ENCODE data around the gene RAPH1.

Gene RAPH1

GRCh38 chr2:203347375-203347774 is 187.7 kb downstream of the RAPH1 start:
- FAIRE-seq, result no peak

- FAIRE-seq, result no peak
These were observed 188.5 kb downstream of the RAPH1 start for GRCh38 chr2:203346612-203347011.

- no peak for FAIRE-seq
These were observed 190.4 kb downstream of the RAPH1 start for GRCh38 chr2:203344667-203345066.

Measured in colon (tissue), 2 donors.